ENCODE measurements around the gene MMP19.

MMP19 gene

DNA sequence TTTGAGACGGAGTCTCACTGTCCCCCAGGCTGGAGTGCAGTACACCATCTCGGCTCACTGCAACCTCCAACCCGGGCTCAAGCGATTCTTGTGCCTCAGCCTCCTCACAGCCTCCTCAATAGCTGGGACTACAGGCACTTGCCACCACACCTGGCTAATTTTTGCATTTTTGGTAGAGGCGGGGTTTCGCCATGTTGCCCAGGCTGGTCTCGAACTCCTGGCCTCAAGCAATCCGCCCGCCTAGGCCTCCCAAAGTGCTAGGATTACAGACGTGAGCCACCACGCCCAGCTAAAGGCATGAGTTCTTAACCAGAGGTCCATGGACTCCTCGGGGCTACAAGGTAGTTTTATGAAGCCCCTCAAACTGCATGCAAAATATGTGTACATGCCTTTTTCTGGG is 27.3 kb downstream of the MMP19 start:
- DNase-seq (ENCODE audit: low read depth), result no peak

DNA sequence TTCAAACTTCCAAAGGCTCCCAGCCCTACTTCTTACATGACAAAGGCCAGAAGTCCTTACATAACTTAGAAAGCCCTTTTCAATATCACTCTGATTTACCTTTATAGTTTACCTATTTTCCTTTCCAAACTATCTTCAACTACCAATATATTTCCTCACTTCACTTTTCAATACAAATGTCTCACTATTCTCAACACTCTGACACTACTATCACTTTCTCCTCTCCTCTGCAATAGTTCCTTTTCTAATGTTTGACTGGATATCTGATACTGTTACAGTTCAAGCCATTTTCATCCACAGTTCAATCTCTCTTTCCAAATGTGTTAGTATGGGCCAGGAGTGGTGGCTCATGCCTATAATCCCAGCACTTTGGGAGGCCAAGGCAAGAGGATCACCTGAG is 28.5 kb downstream of the MMP19 start:
- no peak for DNase-seq (ENCODE audit: low read depth)

DNA sequence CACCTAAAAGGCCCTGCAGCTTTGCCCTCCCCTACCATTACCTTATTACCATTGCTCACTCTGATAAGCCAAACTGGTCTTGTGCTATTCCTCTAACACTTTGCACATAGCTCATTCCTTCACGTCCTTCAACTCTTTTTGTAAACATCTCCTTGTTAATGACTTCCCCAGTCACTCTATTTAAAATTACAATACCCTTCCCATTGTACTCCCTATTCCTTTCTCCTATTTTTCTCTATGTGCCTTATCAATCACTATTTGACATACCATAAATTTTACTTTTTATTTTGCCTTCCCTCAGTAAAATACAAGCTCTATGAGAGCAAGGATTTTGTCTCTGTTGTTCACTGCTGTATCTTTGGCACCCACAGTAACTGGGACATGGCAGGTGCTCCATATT is 30.6 kb downstream of the MMP19 start:
- DNase-seq (ENCODE audit: low read depth), result no peak

DNA sequence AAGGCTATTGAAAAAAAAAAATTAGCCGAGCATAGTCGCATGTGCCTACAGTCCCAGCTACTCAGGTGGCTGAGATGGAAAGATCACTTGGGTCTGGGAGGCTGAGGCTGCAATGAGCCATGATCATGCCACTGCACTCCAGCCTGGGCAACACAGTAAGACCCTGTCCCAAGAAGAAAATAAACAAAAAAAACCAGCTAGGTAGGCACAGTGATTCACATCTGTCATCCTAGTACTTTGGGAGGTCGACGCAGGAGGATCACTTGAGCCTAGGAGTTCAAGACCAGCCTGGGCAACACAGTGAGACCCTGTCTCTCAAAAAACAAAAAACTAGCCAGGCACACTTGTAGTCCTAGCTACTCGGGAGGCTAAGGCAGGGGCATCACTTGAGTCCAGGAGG is 33.5 kb downstream of the MMP19 start:
- DNase-seq (ENCODE audit: low read depth), result no peak

DNA sequence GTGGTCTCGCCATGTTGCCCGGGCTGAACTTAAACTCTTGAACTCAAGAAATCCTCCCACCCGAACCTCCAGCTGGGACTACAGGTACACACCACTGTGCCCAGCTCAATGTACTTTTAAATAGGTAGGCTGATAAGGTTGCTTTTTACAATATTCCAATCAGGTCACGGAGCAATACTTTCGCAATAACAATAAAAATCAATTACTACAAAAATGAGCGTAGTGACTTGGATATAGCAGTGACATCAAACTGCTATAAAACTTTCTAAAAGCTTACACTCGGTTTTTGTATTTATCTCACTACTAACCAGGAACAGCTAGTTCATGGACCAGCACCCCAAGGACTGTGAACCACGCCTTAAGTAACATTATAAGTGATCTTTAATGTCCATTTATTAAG is 35.8 kb downstream of the MMP19 start:
- DNase-seq (ENCODE audit: low read depth), result no peak

DNA sequence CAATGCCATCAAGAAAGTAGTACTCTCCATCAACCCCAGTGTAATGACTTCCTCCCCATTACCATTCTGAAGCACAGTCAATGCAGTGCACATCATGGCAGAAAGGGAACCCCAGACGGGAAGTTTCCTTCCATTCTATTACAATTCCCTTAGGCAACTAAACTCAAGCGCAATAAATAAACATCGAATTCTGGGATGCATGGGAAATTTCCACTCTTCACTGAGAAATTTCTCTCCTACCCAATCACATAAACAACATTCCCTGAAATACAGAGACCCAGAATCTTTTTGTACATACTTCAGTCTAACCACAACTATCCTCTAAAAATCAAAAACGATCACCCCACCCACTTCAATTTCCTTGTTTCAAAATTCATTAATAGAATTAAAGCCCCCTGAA is 45.2 kb downstream of the MMP19 start:
- no peak for DNase-seq (ENCODE audit: low read depth)

DNA sequence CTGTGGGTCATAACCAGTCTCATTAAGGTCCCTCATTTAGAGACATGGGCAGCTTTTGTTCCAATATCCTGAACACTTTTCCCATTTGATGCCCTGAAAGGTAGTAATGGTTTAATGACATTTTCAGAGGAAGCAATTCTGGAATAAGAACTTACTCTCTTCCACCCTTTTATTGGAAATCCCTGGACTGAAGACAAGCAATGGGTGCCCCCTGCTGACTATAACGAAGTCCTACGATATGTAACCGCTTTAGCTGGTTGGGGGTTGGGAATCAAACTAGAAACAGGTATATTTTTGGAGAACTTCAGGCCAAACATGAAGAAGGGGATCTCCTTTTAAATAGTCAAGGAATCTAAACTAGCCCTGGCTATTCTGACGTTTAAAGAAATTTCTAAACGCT is 45.7 kb downstream of the MMP19 start:
- no peak for DNase-seq (ENCODE audit: low read depth)

DNA sequence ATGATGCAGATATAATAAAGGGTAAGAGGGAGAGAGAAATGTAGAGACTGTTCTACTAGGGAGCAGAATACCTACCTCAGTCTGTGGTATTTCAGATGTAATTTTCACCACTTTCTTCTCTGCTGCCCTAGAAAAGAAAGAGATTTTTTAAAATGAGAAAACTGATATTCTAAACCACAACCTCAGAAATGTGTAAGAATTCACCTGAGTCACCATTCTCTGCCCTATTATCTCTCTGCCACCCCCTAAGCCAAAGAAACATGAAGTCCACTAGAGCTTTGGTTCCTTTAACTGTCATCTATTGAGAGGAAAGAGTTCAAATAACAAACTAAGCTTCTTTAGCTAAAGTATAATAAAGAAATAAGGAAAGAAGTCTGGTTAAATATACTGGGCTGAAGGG is 46.8 kb downstream of the MMP19 start:
- DNase-seq (ENCODE audit: low read depth), result no peak

DNA sequence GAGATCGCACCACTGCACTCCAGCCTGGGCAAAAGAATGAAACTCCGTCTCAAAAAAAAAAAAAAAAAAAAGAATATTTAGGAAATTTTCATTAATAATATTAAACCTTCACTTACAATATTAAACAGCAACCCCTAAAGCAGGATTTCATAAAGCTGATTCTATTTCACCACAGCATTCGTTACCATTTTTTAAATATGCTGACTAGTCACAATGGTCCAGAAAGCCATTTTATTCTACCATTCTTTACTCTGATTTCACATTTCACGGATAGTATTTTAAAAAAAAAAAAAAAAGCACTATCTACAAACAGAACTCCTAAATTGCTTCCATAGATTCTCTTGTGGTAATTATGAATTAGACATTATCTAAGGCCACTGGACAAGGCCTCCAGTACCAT is 52.8 kb downstream of the MMP19 start:
- no peak for DNase-seq (ENCODE audit: low read depth)

DNA sequence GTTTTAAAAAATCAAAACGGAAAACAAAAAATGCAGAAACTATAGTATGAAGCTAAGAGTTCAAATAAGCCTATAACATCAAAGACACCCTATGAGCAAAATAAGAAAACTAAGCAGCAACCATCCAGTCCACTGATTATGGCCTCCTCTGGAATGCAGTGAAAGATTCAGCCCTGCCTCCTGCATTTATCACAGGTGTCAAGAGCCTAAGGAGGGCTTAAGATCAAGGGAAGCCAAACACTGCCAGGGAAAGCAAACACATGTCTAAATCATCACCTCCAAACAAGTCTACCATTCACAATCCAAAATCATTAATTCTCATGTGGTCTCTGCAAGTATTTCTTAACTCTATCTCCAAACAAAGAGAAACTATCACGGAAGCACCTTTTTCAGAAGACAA is 53.6 kb downstream of the MMP19 start:
- no peak for DNase-seq (ENCODE audit: low read depth)

DNA sequence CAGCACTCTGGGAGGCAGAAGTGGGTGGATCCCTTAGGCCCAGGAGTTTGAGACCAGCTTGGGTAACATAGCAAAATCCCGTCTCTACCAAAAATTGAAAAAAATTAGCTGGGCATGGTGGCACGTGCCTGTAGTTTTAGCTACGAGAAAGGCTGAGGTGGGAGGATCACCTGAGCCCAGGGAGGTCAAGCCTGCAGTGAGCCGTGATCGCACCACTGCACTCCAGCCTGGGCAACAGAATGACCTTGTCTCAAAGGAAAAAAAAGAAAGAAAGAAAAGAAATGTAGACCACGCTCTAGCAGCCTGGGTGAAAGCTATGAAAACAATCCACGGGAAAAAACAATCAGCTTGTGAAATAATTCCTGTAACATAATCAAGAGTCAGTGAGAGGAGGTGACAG is 54.2 kb downstream of the MMP19 start:
- no peak for DNase-seq (ENCODE audit: low read depth)
